ENCODE measurements around the gene EYA2. TPM values are rescaled to one million over a fixed set of nuclear protein-coding genes. Genes with fewer than 3 reads are reported as not detected.

EYA2 gene
- polyA plus RNA-seq, 1 donor (not counting 4 experiments of a cell fraction or from before 2014, with no cell fraction given), result not detected

GRCh38 chr20:46853926-46854325, 40.7 kb upstream of the EYA2 start:
- no peak for TF ChIP-seq EZH2 (IDR thresholded peaks at IDR 0.05; ENCODE audit: low read length)
- TF ChIP-seq, protein P1, sequence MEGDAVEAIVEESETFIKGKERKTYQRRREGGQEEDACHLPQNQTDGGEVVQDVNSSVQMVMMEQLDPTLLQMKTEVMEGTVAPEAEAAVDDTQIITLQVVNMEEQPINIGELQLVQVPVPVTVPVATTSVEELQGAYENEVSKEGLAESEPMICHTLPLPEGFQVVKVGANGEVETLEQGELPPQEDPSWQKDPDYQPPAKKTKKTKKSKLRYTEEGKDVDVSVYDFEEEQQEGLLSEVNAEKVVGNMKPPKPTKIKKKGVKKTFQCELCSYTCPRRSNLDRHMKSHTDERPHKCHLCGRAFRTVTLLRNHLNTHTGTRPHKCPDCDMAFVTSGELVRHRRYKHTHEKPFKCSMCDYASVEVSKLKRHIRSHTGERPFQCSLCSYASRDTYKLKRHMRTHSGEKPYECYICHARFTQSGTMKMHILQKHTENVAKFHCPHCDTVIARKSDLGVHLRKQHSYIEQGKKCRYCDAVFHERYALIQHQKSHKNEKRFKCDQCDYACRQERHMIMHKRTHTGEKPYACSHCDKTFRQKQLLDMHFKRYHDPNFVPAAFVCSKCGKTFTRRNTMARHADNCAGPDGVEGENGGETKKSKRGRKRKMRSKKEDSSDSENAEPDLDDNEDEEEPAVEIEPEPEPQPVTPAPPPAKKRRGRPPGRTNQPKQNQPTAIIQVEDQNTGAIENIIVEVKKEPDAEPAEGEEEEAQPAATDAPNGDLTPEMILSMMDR (optimal IDR thresholded peaks at IDR 0.05 in 1 of 3, IDR thresholded peaks at IDR 0.05 in 1 of 3, conservative IDR thresholded peaks at IDR 0.05 in 1 of 3; ENCODE audit: extremely low read depth in 1 of 3, insufficient read depth in 2 of 3, low read length in 3 of 3), result no peak
- H3K36me3 ChIP-seq (ENCODE audit: control insufficient read depth in 2 of 2, extremely low read depth in 1 of 2, insufficient read depth in 2 of 2, low read length in 2 of 2), result no peaks in the 10 kb centered on the region
- no peak for FAIRE-seq
- no peak overlapping the region for H3K9ac ChIP-seq (ENCODE audit: control insufficient read depth, extremely low read depth, insufficient read depth, low read length)
- H3K9me1 ChIP-seq (ENCODE audit: control insufficient read depth, extremely low read depth, insufficient read depth, low read length), result no peaks in the 10 kb centered on the region
- no peaks in the 10 kb centered on the region for H3K27me3 ChIP-seq (ENCODE audit: control insufficient read depth, extremely low read depth, insufficient read depth, low read length)
- H3K4me2 ChIP-seq (ENCODE audit: control insufficient read depth, extremely low read depth, insufficient read depth, low read depth, low read length), result no peak overlapping the region
- no peak overlapping the region for H3K4me3 ChIP-seq (ENCODE audit: control insufficient read depth in 2 of 3, extremely low read depth in 1 of 3, insufficient read depth in 2 of 3, low read depth in 1 of 3, low read length in 3 of 3)
- dilution Hi-C loops (cut with MboI; ENCODE audit: extremely low pct_ligation_motif_present, low sequenced_read_pairs), result no loop called here
- H3K9me3 ChIP-seq (ENCODE audit: control insufficient read depth, low read depth, low read length), result no peaks in the 10 kb centered on the region
- H3K79me2 ChIP-seq (ENCODE audit: control insufficient read depth, insufficient read depth, low read length), result no peaks in the 10 kb centered on the region
- no peaks in the 10 kb centered on the region for H4K20me1 ChIP-seq (ENCODE audit: control insufficient read depth, extremely low read depth, insufficient read depth, low read length)
- no peak for DNase-seq (ENCODE audit: low read depth, low spot score)
- H3K4me1 ChIP-seq (ENCODE audit: control insufficient read depth, extremely low read depth, insufficient read depth, low read length), result no peaks in the 10 kb centered on the region
- H2AFZ ChIP-seq (ENCODE audit: control insufficient read depth, low read length), result no peak overlapping the region
- no peak overlapping the region for H3K27ac ChIP-seq (ENCODE audit: control insufficient read depth, insufficient read depth, low read length)

- dilution Hi-C loops (cut with MboI; ENCODE audit: extremely low pct_ligation_motif_present, low sequenced_read_pairs), result no loop called here
- Histone ChIP-seq H3K4me2 (ENCODE audit: control insufficient read depth, extremely low read depth, insufficient read depth, low read depth, low read length) (no peak overlapping the region), H3K79me2 (ENCODE audit: control insufficient read depth, insufficient read depth, low read length) (no peaks in the 10 kb centered on the region), H3K4me1 (ENCODE audit: control insufficient read depth, extremely low read depth, insufficient read depth, low read length) (no peaks in the 10 kb centered on the region), H3K27ac (ENCODE audit: control insufficient read depth, insufficient read depth, low read length) (no peak overlapping the region), H3K36me3 (ENCODE audit: control insufficient read depth in 2 of 2, extremely low read depth in 1 of 2, insufficient read depth in 2 of 2, low read length in 2 of 2) (no peaks in the 10 kb centered on the region), H3K4me3 (ENCODE audit: control insufficient read depth in 2 of 3, extremely low read depth in 1 of 3, insufficient read depth in 2 of 3, low read depth in 1 of 3, low read length in 3 of 3) (no peak overlapping the region), H3K9ac (ENCODE audit: control insufficient read depth, extremely low read depth, insufficient read depth, low read length) (no peak overlapping the region), H3K27me3 (ENCODE audit: control insufficient read depth, extremely low read depth, insufficient read depth, low read length) (no peaks in the 10 kb centered on the region), H3K9me1 (ENCODE audit: control insufficient read depth, extremely low read depth, insufficient read depth, low read length) (no peaks in the 10 kb centered on the region), H2AFZ (ENCODE audit: control insufficient read depth, low read length) (no peak overlapping the region), H4K20me1 (ENCODE audit: control insufficient read depth, extremely low read depth, insufficient read depth, low read length) (no peaks in the 10 kb centered on the region), H3K9me3 (ENCODE audit: control insufficient read depth, low read depth, low read length) (no peaks in the 10 kb centered on the region)
- FAIRE-seq, result no peak
- DNase-seq (ENCODE audit: low read depth, low spot score), result no peak
- TF ChIP-seq, protein P1 (optimal IDR thresholded peaks at IDR 0.05 in 1 of 3, IDR thresholded peaks at IDR 0.05 in 1 of 3, conservative IDR thresholded peaks at IDR 0.05 in 1 of 3; ENCODE audit: extremely low read depth in 1 of 3, insufficient read depth in 2 of 3, low read length in 3 of 3), result no peak
- TF ChIP-seq EZH2 (IDR thresholded peaks at IDR 0.05; ENCODE audit: low read length), result no peak
These were observed 37.4 kb upstream of the EYA2 start for GRCh38 chr20:46857061-46857831.
